Mesothelial cell of epicardium (in vitro differentiated cells): ENCODE data around the gene SFR1. TPM values are rescaled to one million over a fixed set of nuclear protein-coding genes. Genes with fewer than 3 reads are reported as not detected.

Experiments
- DNase-seq, 2 experiments: peaks; one replicate each; pipeline ENCODE4 v3.0.0; 2021; ENCODE audit warnings: low spot score in 2 of 2; ENCODE audit not compliant: unreplicated experiment in 2 of 2
- H3K27ac Mint-ChIP-seq: 2 replicates; pipeline ENCODE4 v1.8.0; 2021; ENCODE audit warnings: mixed read lengths
- H3K27me3 Mint-ChIP-seq: 2 replicates; pipeline ENCODE4 v1.8.0; 2021; ENCODE audit warnings: low read depth, mixed read lengths
- H3K36me3 Mint-ChIP-seq: 2 replicates; pipeline ENCODE4 v1.8.0; 2021; ENCODE audit warnings: mixed read lengths
- H3K4me1 Mint-ChIP-seq: 2 replicates; pipeline ENCODE4 v1.8.0; 2021; ENCODE audit warnings: mixed read lengths
- H3K4me3 Mint-ChIP-seq: 2 replicates; pipeline ENCODE4 v1.8.0; 2021; ENCODE audit warnings: mild to moderate bottlenecking, moderate library complexity, mixed read lengths
- H3K9me3 Mint-ChIP-seq: 2 replicates; pipeline ENCODE4 v1.8.0; 2021; ENCODE audit warnings: mixed read lengths
- total RNA-seq: library from RNA; stranded (reverse); gene quantifications from 3 replicates; pipeline ENCODE4 v1.2.1, GENCODE V29; 2021
- TF ChIP-seq, protein P1 (sequence below): fragments of 200-600 bp; sonication (generic); IDR thresholded peaks from one replicate; pipeline ENCODE4 v1.5.0; 2021; ENCODE audit warnings: antibody characterized with exemption; ENCODE audit not compliant: unreplicated experiment

SFR1 gene
- total RNA-seq, 1 donor from 2014 or later, result 7.5 TPM

DNA sequence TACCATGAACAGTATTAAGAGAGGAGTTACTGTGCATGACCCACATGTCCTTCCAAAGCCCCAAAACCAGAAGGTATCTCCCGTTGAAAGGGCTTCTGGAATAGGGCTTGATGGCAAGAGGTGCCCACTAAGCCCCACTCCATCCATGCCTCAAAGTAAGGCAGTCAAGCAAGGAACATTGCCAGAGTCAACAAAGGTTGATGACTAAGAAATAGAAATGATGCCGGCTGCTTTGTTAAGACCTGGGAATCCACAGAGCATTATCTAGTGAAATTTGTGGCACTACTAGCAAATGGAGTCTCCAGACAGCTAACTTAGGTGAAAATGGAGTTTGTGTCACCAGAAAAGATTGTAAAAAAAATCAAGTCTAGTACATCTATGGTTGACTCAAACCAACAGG lies 6.2 kb downstream of the SFR1 start:
- DNase-seq, result no peak
- Mint-ChIP-seq H3K27me3 (peaks cover 8% of the 10 kb centered on the region), H3K4me1 (peaks cover 5% of the 10 kb centered on the region), H3K4me3 (no peak overlapping the region), H3K9me3 (no peaks in the 10 kb centered on the region), H3K27ac (no peak overlapping the region), H3K36me3 (peaks cover 4% of the 10 kb centered on the region)
- TF ChIP-seq, protein P1, sequence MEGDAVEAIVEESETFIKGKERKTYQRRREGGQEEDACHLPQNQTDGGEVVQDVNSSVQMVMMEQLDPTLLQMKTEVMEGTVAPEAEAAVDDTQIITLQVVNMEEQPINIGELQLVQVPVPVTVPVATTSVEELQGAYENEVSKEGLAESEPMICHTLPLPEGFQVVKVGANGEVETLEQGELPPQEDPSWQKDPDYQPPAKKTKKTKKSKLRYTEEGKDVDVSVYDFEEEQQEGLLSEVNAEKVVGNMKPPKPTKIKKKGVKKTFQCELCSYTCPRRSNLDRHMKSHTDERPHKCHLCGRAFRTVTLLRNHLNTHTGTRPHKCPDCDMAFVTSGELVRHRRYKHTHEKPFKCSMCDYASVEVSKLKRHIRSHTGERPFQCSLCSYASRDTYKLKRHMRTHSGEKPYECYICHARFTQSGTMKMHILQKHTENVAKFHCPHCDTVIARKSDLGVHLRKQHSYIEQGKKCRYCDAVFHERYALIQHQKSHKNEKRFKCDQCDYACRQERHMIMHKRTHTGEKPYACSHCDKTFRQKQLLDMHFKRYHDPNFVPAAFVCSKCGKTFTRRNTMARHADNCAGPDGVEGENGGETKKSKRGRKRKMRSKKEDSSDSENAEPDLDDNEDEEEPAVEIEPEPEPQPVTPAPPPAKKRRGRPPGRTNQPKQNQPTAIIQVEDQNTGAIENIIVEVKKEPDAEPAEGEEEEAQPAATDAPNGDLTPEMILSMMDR, result no peak

DNA sequence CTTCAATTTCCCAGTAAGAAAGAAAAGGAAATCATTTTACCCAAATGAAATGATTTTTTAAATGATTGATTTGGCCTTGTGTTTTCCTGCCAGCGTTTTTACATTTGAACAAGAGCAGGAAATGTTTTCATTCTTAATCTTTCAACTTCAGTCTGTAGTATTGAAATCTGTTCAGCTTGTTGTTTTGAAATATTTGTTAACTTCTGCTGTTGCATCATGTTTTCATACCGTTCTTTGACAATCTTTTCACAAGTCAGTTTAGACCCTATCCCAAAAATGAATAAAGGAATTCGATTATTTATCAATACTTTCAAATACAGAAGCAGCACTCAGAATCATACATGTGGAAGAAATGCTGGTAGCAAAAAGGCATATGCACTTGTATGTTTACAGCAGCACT lies 8.1 kb downstream of the SFR1 start:
- DNase-seq, result no peak
- Mint-ChIP-seq H3K4me3 (no peak overlapping the region), H3K4me1 (no peaks in the 10 kb centered on the region), H3K27ac (no peak overlapping the region), H3K27me3 (peaks cover 20% of the 10 kb centered on the region), H3K9me3 (no peaks in the 10 kb centered on the region), H3K36me3 (peaks cover 4% of the 10 kb centered on the region)
- TF ChIP-seq, protein P1, result no peak

DNA sequence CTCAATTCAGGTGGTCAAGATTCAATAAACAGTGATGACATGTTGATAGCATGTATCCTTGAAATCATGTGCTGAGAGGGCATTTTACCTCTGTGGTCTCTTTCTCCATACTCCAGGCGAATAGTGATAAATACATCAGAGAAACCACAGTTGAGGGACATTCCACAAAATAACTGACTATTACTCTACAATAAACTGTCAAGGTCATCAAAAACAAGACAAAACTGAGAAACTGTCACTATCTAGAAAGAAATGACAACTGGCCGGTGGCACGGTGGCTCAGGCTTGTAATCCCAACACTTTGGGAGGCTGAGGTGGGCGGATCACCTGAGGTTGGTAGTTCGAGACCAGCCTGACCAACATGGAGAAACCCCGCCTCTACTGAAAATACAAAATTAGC lies 16.2 kb downstream of the SFR1 start:
- Mint-ChIP-seq H3K27me3 (peaks cover 18% of the 10 kb centered on the region), H3K4me3 (no peak overlapping the region), H3K4me1 (no peaks in the 10 kb centered on the region), H3K9me3 (no peaks in the 10 kb centered on the region), H3K27ac (no peak overlapping the region), H3K36me3 (no peaks in the 10 kb centered on the region)
- TF ChIP-seq, protein P1, result no peak
- no peak for DNase-seq

DNA sequence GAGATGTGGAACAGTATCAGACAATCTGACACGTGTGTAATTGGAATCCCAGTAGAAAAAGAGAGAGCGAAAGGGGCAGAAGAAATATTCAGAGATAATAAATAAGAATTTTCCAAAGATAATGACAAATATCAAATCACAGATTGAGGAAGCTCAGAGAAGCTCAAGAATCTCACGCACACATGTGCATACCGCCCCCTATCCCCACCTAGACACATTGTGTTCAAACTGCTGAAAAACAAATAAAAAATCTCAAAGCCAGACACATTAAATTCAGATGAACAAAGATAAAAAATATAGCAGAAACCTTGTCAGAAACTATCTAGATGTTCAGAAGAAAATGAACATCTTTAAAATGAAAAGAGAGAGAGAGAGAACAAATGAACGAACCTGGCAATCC lies 17.2 kb downstream of the SFR1 start:
- no peak overlapping the region for H3K27ac Mint-ChIP-seq
- H3K27me3 Mint-ChIP-seq, result peaks cover 13% of the 10 kb centered on the region
- TF ChIP-seq, protein P1, result no peak
- DNase-seq, result no peak
- H3K36me3 Mint-ChIP-seq, result no peaks in the 10 kb centered on the region
- H3K9me3 Mint-ChIP-seq, result no peaks in the 10 kb centered on the region
- no peak overlapping the region for H3K4me3 Mint-ChIP-seq
- no peaks in the 10 kb centered on the region for H3K4me1 Mint-ChIP-seq

DNA sequence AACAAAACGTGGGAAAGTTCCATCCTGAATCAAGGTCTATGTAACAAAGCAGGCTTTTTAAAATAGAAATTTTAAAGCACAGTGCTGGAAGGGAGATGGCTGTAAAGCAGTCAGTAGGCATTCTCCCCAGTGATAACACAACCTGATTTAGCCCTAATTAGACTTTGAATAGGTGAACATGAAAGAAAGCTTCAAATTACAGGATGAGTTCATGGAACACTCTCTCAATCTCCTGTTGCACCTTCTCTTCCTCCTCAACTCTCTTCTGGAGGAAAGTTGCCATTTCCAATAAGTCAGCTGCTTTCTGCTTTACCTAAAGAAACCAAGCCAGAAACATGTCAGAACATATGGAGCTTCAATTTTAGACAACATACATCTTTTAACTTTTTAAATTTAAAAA lies 20.1 kb downstream of the SFR1 start:
- no peak for DNase-seq
- H3K4me3 Mint-ChIP-seq, result no peak overlapping the region
- TF ChIP-seq, protein P1, result no peak
- H3K36me3 Mint-ChIP-seq, result no peaks in the 10 kb centered on the region
- H3K27ac Mint-ChIP-seq, result no peak overlapping the region
- no peaks in the 10 kb centered on the region for H3K4me1 Mint-ChIP-seq
- peaks cover 18% of the 10 kb centered on the region for H3K27me3 Mint-ChIP-seq
- H3K9me3 Mint-ChIP-seq, result no peaks in the 10 kb centered on the region

DNA sequence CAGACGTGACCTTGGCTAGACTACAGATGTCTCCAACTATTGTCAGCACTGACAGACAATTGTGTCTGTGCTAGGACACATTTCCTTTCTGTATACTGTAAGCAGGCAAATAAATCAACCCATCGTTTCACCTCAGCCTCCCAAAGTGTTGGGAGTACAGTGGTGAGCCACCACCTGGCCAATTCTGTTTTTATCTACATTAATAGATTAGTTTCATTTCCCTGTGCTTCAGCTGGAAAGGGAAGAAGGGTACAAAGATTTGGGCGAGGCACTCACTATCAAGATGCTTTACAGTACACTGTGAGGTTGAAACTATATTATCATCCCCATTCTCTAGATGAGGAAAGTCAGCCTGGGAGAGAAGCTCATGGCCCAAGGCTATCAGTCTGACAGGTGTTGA lies 21.9 kb downstream of the SFR1 start:
- TF ChIP-seq, protein P1, result no peak
- Mint-ChIP-seq H3K36me3 (no peaks in the 10 kb centered on the region), H3K27me3 (peaks cover 23% of the 10 kb centered on the region), H3K9me3 (no peaks in the 10 kb centered on the region), H3K4me3 (no peak overlapping the region), H3K4me1 (no peaks in the 10 kb centered on the region), H3K27ac (no peak overlapping the region)
- no peak for DNase-seq
